CD4-positive, alpha-beta T cell treated with Interferon gamma for 1 hour (primary cell): ENCODE data around the gene GDF2.

Source experiments
- DNase-seq: peaks from one replicate; pipeline ENCODE4 v3.0.0-alpha.2; 2020

The GDF2 gene

DNA sequence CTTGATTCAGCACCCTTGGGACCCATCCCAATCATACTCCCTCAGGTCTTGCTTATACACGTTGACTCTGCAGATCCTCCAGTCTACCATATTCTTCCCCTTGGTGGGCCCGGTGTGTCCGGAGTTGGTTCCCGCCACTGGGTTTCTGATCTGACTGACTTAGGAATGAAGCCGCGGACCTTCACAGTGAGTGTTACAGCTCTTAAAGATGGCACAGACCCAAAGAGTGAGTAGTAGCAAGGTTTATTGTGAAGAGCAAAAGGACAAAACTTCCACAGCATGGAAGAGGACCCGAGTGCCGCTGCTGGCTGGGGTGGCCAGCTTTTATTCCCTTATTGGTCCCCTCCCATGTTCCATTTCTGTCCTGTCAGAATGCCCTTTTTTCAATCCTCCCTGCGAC, 28.2 kb upstream of the GDF2 start:
- no peak for DNase-seq

DNA sequence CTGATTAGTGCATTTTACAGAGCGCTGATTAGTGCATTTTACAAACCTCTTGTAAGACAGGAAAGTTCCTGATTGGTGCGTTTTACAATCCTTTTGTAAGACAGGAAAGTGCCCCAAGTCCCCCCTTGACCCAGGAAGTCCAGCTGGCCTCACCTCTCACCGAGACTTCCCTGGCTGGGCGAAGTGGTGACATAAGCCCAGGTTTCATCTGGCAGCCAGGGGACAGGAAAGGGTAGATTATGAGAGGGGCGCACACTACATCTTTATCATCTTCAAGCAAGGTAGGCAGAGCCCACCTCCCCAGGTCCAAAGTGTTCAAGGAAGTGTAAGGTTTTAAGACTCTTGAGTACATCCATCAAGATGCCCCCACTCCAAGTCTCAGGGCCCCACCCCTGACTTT, 27.8 kb upstream of the GDF2 start:
- no peak for DNase-seq

DNA sequence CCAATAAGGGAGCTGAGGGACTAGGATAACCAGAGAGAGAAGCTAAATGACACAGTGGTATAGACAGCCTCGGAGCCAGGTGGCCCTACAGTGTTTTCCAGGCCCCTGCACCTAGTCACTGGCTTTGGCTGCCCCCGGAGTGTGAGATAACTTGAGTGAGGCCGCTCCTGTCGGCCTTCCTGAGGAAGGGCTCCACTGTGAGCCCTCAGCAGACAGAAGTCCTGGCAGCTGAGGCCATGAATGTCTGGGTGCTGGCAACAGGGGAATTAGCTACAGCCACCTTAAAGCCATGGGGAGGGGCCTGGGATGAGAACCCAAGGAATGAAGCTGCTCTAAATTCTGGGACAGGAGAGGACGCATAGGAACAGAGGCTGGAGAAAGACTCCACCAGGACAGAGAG, 26.8 kb upstream of the GDF2 start:
- DNase-seq = no peak

DNA sequence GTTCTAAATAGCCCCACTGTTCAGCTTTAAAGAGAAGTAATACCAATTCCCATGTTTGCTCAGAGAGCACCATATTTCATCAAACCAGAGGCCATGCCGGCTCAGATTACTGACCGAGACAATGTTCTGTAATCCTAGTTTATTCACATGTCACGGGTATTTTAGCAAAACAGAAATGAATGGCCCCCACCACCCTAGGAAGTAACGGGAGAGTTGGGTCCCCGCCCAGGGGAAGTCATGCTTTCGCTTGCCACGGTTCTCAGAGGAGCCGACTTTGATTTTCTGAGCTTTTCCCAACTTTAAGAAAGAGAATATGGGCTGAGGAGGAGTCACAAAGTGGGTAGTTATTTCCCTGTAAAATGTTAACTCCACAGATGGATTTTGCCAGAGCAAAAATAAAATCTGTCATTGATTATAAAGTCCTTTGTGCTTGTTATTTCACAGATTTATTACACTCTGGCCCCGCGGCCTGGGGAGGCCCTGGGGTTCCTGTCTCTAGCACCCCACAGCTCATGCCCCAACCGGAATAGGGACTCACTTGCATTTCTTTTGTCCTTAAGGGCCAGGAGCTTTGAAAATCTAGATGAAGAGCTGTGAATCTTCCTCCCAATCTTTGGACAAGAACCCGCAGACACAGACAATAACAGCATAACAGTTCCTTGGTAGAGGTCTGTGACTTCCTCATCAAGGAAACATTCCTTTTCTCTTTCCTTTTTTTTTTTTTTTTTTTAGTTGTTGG, 25.9 kb upstream of the GDF2 start:
- DNase-seq = no peak

DNA sequence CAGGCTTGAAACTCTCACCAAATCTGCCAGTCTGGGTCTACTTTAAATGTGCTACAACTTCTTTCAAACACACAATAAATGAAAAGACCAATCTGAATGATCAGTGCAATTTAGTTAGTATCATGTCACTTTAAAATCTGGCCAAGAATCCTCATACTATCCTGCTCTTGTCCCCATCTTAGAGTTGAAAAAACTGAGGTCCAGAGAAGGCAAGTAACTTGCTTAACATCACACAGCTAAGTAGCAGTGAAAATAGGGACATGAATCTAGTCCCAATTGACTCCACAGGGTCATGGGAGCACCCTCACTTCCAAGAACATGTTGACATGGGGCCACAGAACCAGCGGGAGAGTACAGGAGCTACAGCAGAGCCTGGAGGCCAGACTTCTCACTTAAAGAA, 25.3 kb upstream of the GDF2 start:
- no peak for DNase-seq

DNA sequence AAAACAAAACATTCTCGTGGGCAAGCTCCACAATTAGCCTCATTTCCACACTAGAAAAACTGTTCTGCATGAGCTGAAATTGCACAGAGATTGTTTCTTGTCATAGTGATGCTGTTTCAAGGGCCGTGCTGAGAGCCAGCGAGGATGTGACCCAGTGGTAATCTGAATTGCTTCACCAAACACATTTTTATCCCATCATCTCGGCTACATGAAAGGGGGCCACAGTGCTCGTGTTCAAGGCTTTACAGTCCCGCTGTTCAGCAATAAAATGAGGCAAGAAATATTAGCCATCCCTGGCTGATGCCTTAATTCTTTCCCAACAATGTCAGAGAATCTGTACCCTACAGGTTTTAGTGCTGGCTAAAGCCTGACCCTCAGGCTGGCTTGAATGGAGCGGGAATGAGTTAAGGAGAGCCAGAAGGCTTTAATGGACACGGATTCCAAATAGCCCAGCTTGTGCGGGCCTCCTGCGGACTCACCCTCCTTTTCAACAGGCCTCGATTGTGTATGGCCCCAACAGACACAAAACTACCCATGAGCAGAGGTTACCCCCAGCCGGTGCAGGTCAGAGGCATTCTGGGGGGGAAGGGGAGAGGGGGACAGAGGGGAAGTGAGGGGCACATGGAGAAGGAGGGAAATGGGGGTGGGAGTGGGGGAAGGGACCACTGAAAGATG, 24.3 kb upstream of the GDF2 start:
- no peak for DNase-seq

DNA sequence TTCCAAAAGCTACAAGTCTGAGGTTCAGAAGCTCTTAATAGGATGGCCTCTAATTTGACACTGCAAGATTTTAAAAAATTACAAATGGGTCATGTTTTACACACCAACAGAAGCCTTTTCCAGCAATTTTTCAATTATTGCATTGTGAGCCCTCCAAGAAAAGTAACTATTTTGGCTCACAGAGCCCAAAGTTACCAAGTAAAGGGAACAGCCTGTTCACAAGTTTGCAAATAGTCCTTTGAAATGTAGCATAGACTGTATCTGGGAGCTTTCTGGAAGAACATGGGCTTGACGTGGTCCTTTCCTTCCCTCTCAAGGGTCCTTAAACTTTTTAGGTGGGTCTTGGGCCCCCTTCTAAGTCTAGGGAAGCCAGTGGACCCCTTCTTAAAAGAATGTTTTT, 23.5 kb upstream of the GDF2 start:
- no peak for DNase-seq

DNA sequence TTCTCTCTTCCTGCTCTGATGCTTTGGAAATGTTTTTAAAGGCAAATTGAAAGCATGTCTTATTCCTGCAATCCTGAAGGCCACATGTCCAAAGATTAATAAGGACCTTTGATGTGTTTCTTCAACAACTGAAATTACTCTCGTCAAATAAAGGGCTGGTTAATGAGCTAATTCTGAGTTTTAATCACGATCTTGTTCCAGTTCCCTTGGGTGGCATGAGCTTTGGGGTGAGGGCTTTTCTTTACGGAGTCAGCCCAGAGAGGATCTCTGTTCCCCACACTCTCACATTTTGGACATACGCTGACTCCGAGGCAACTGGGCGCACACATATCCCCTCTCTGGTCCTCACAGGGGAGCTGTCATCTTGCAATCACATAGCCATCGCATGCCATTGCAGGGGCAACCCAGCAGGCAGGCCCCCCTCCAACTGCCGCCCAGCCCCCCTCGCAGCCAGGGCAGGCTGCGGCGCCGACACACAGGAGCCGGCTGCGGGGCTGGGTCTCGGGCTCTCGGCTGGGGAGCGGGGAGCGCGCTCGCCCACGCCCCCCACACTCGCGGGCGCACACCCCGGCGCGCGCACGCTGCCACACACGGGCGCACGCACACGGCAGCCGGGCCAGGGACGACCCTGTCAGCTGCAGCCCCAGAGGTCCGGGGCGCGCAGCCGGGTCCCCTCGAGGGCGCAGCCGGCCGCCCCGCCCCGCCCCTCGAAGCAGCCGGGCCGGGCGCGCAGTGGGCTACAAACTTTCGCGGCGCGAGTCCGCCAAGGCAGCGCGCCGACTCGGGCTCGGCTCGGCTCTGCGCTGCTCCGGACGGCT, 22.4 kb upstream of the GDF2 start, which contains the start of gene GDF10:
GDF10 (plus strand) TSS at position 587 of the 818 bp plus-strand sequence. CDS start 455 bp downstream, outside the sequence.
- DNase-seq = no peak

DNA sequence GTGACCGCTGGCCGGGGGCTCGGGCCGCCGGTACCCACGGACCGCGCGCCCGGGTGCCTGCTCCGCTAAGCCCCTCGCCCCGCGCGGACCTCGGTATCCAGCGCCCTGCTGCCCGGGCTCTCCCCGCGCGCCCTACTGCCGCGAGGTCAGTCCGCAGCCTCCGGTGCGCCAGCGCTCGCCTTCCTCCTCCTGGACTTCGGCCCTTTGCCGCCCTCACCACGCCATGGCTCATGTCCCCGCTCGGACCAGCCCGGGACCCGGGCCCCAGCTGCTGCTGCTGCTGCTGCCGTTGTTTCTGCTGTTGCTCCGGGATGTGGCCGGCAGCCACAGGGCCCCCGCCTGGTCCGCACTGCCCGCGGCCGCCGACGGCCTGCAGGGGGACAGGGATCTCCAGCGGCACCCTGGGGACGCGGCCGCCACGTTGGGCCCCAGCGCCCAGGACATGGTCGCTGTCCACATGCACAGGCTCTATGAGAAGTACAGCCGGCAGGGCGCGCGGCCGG, 21.8 kb upstream of the GDF2 start:
- no peak for DNase-seq

DNA sequence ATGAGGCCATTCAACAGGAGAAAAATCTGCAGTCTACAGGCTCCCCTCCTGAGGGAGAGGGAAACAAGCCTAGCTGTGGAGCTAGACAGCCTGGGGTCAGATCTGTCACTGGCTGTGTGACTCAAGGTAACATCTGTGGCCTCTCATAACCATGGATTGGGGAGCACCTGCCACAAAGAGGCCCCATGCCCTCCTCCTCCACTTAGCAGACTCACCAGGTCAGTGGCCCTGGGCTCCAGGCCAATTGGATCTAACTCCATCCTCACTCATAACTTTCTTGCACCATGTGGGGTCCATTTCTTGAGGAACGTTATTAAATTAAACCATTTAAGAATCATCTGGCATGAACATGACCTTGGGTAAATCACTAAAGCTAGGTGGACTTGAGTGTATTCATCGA, 20.4 kb upstream of the GDF2 start:
- DNase-seq = no peak

DNA sequence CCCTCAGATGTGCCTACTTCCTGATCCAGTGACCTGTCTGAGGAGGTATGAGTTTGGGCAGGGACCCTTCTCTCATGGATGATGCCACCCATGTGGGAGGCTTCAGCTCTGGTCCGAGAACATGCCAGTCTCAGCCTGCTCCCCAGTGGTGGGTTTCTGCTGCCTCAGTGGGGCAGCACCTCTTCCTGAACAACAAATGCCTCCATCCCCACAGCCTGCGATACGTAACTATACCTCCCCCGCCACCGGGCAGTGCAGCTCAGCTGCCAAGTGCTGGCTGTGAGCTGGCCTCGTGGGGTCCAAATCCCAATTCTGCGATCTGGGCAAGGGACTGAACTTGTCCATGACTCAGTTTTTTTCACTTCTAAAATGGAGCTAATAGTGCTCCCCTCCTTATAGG, 19.1 kb upstream of the GDF2 start:
- DNase-seq = no peak

DNA sequence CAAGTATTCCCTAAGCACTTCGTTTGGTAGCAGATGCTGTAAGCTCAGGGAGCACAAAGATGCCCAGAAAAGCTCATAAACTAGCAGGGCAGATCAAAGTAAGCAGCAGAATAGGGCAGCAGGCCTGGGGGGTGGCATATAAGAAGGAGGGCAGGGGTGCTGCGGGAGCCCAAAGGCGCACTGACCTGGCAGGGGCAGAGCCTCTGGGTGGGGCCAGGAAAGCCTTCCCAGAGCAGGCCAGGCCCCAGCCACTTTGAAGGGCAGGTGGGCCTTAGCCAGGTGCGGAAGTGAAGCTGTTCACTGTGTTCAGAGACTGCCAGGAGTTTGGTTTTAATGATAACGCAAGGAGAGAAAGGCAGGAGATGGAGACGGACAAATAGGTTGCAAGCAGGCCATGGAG, 18.4 kb upstream of the GDF2 start:
- no peak for DNase-seq

DNA sequence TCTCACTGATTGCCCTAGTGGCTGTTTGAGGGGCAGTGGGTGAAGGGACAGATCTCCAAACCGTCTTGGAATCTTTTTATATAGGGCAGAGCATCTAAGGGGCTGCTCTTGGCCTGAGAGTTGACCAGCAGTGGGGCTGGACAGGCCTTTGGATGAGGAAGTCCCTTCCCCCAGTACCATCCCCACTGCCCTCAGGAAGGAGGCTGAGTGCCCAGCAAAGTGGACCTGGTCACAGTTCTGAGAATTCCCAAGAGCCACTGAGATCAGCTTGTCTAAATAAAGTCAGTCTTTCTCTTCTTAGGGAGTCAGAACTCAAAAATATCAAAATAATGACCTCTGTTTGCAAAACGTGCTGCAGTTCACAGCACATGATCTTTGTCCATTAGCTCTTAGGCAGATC, 16.7 kb upstream of the GDF2 start:
- no peak for DNase-seq

DNA sequence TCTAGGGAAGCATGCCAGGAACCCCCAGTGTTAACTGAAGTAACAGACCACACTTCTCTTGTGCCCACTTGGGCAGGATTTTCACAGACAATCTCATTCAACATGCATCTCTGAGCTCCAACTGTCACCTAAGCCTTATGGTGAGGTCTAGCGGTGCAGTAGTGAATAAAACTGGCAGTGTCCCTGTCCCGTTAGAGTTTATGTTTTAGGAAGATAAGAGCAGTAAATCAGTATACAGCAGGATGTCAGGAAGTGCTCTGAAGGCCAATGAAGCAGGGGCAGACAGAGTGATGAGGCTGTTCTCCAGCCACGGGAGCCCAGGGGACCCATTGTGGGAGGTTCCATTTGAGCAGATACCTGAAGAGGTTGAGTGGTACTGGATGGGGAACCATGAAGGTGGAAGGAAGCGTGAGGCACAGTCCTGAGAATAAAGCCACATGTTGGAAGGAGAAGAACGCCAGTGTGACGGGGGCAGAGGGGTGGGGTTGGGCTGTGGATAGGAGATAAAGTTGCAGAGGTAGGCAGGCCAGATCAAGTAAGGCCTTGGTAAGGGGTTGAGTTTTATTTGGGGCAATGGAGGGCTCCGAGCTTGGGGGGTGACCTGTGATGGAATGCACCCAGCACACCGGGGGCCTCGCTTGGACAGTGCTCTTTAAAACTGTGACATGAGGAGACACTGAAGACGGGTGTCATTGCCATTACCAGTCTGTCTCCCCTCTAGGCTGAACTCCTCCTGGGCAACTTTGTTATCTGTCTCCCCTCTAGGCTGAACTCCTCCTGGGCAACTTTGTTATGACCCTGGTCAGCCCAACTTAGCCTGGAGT, 15.7 kb upstream of the GDF2 start:
- no peak for DNase-seq

DNA sequence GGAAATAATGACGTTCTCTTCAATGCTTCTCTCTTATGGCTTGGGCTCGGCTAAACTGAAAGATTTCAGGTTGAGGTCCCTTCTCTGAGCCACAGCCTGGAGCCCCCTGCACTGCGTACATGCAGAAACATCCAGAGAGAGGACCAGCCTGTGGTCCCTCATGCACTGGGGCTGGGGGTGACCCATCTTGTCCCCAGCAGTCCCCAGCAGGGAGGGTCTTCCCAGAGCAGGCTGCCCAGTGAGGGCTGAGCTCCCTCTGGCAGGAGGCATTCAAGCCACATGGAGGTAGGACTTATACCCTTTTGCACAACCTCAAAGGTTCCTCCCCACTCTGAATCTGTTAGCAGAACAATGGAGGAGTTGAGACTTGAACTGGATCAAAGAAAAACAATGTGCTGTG, 14.9 kb upstream of the GDF2 start:
- DNase-seq = no peak

DNA sequence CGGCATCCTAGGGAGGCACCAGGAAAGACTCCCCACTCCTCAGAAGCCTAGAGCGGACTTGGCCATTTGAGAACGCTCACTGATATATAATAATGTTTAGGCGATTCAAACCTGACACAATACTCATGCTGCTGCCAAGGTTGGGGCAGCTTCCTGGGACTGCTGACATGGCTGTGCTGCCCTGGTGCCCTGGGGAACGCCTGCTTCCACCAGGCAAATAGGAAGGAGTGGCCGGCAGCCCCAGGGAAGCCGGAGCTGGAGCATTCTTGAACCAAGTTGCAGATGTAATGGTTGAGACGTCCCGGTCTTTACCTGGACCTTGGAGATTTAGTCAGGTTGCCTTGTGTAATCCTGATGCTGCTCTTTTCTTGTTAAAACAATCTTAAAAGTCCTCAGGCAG, 13.5 kb upstream of the GDF2 start:
- DNase-seq = no peak

DNA sequence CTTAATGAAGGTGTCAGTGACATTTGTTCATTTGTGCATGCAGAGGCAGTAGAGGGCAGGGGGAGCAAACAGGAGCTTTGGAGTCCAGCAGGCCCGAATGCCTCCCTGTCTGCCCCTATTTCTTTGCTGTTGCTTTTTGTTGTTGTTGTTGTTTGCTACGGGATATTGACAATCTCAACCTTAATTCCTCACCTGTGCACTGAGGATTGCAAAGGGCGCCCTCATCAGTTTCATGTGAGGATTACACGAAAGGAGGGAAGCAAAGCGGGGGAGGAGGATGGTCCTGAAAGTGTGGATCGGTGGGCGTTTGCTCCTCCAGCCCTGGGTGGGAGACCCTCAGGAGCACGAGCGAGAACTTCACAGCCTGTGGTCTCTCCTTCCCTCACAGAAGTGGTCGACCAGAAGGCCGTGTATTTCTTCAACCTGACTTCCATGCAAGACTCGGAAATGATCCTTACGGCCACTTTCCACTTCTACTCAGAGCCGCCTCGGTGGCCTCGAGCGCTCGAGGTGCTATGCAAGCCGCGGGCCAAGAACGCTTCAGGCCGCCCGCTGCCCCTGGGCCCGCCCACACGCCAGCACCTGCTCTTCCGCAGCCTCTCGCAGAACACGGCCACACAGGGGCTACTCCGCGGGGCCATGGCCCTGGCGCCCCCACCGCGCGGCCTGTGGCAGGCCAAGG, 12.7 kb upstream of the GDF2 start:
- no peak for DNase-seq

DNA sequence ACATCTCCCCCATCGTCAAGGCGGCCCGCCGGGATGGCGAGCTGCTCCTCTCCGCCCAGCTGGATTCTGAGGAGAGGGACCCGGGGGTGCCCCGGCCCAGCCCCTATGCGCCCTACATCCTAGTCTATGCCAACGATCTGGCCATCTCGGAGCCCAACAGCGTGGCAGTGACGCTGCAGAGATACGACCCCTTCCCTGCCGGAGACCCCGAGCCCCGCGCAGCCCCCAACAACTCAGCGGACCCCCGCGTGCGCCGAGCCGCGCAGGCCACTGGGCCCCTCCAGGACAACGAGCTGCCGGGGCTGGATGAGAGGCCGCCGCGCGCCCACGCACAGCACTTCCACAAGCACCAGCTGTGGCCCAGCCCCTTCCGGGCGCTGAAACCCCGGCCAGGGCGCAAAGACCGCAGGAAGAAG, 12.2 kb upstream of the GDF2 start:
- DNase-seq = no peak

DNA sequence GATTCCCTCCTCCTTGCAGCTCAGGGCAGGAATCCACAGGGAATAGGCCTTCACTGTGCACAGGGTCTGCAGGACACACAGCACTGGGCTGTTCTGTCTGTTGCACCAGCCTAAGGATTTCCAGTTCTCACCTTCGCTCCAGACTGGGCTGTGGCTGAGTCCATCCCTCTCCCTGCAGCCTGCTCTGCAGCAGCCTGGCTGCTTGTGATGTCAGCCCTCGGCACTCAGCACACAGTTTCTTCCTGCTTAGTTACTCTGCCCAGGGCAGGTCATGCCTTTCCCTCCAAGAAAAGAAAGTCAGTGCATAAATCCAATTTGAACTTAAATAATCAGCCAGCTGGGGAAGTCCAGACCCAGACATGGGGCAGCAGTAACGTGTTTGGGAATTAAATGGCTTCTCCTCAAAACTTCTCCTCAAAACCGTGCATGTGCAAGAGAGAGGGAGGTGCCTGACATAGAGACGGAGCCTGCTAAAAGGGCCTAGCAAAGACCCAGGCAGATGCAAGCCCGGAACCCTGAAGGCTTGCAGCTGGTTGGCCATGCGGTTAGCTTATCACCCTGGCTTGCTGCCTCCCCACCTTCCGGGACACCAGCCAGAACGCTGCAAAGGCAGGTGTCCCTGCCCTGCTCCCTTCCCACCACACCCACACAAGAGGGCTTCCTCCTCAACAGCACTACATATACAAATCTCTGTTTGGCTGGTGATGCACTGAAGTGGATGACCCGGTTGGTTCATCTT, 10.9 kb upstream of the GDF2 start:
- DNase-seq = peak; percentile 41

DNA sequence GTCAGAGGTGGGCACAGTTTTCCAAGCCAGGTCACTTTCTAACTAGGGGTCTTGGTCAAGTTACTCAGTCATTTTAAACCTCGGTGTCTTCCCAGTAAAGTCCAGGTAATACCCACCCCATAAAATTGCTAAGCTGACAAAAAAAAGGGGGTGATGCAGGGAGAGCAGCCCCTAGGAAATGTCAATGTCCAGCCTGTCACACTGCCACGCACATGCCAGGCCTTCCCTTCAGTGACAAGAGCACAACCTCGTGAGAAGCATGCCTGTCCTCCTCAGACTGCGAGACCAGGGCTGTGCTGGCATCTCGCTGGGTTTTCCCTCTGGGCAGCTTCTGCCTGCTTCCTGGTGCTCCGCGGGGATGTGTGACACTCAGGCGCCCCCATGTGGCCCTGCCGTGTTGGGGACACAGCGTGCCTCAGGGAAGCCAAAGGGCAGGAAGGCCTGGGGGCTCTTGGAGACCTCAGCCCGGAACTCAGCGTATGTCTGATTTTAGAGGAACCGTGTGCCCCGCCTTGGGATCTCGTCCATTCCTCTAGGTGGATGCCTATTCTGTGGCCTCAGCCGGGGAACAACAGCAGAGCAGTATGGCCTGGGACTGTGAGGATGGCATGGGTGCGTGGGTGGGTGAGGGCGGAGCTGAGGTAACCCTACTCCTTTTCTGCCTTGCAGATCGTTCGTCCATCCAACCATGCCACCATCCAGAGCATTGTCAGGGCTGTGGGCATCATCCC, 10.2 kb upstream of the GDF2 start:
- peak; percentile 80 for DNase-seq

DNA sequence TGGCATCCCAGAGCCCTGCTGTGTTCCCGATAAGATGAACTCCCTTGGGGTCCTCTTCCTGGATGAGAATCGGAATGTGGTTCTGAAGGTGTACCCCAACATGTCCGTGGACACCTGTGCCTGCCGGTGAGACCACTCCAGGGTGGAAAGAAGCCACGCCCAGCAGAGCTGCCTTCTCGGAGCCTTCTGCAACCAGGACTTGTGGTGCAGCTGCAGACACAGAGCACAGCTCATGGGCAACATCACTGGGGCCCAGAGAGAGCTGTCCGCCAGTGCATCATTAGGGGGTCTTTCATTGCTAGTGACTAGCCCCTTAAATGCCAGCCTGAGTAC, 9.6 kb upstream of the GDF2 start:
- no peak for DNase-seq
